Naive B cell (primary cell): ENCODE measurements around the gene UBL7. TPM values are rescaled to one million over a fixed set of nuclear protein-coding genes. Genes with fewer than 3 reads are reported as not detected.
A peak's percentile ranks its signal among the peaks of the same experiment; 100 is the strongest.
"Not testable (repeated sequence)": the region's sequence is repeated elsewhere in the genome, so short reads cannot be mapped to it uniquely, and the experiment has no call there.

Source experiments
- ATAC-seq, 2 donors: fragments of 150-1000 bp; cut with Tn5 transposase; 2 replicates each; pipeline ENCODE4 v1.10.0; 2021; ENCODE audit warnings: low read depth in 2 of 2, mild to moderate bottlenecking in 2 of 2, moderate library complexity in 2 of 2
- DNase-seq: peaks from one replicate; pipeline ENCODE4 v3.0.0; 2022
- H3K27ac Mint-ChIP-seq, 6 donors: one replicate each; pipeline ENCODE4 v1.8.0; 2020 to 2022; ENCODE audit warnings: mild to moderate bottlenecking in 6 of 6, mixed read lengths in 6 of 6, moderate library complexity in 5 of 6, inconsistent platforms in 2 of 6
- H3K27me3 Mint-ChIP-seq, 3 donors: one replicate each; pipeline ENCODE4 v1.8.0; 2021 to 2022; ENCODE audit warnings: mixed read lengths in 3 of 3, mild to moderate bottlenecking in 1 of 3
- H3K36me3 Mint-ChIP-seq, 2 donors: one replicate each; pipeline ENCODE4 v1.8.0; 2020 to 2022; ENCODE audit warnings: mixed read lengths in 2 of 2, inconsistent platforms in 1 of 2, mild to moderate bottlenecking in 1 of 2
- H3K4me1 Mint-ChIP-seq, 3 donors: one replicate each; pipeline ENCODE4 v1.8.0; 2020 to 2022; ENCODE audit warnings: mixed read lengths in 3 of 3, inconsistent platforms in 1 of 3, mild to moderate bottlenecking in 1 of 3, moderate library complexity in 1 of 3
- H3K4me3 Mint-ChIP-seq, 8 donors: one replicate each; pipeline ENCODE4 v1.8.0; 2020 to 2022; ENCODE audit warnings: mild to moderate bottlenecking in 8 of 8, mixed read lengths in 8 of 8, moderate library complexity in 8 of 8, inconsistent platforms in 2 of 8
- H3K9me3 Mint-ChIP-seq, 7 donors: one replicate each; pipeline ENCODE4 v1.8.0; 2020 to 2022; ENCODE audit warnings: mixed read lengths in 7 of 7, mild to moderate bottlenecking in 5 of 7, inconsistent platforms in 2 of 7, moderate library complexity in 1 of 7
- polyA plus RNA-seq, 6 donors: library from polyadenylated mRNA; unstranded; fragments of 300-500 nt; fragmentation: Illumina TruSeq; gene quantifications; one replicate each; pipeline ENCODE4 v1.2.3, GENCODE V29; 2021; ENCODE audit warnings: low read depth in 6 of 6

UBL7 gene
- polyA plus RNA-seq, 6 donors from 2014 or later, result 113 to 143 (median 134) TPM

- Mint-ChIP-seq H3K9me3 (no peaks in the 10 kb centered on the region), H3K4me1 (peaks cover 11 to 14% (median 13%) of the 10 kb centered on the region in 3 donors), H3K36me3 (peaks cover 0 to 7% of the 10 kb centered on the region in 2 donors), H3K4me3 (no peak overlapping the region), H3K27me3 (no peaks in the 10 kb centered on the region), H3K27ac (no peak overlapping the region)
- ATAC-seq (no peak), DNase-seq (no peak)
These were observed 27.8 kb upstream of the UBL7 start for GRCh38 chr15:74488776-74489175.

- Mint-ChIP-seq H3K27me3 (no peaks in the 10 kb centered on the region), H3K9me3 (no peaks in the 10 kb centered on the region)
- no peak for ATAC-seq
These were observed 21.7 kb upstream of the UBL7 start for GRCh38 chr15:74482661-74483060.

DNA sequence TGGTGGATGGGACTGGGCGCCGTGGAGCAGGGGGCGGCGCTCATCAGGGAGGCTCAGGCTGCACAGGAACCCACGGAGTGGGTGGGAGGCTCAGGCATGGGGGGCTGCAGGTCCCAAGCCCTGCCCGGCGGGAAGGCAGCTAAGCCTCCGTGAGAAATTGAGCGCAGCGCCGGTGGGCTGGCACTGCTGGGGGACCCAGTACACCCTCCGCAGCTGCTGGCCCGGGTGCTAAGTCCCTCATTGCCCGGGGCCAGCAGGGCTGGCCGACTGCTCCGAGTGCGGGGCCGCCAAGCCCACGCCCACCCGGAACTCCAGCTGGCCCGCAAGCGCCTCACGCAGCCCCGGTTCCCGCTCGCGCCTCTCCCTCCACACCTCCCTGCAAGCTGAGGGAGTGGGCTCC is 19.4 kb upstream of the UBL7 start:
- H3K36me3 Mint-ChIP-seq, result peaks cover 8 to 25% of the 10 kb centered on the region in 2 donors
- H3K4me3 Mint-ChIP-seq, DNase-seq, H3K4me1 Mint-ChIP-seq, H3K27me3 Mint-ChIP-seq, H3K27ac Mint-ChIP-seq, ATAC-seq, H3K9me3 Mint-ChIP-seq: not testable (repeated sequence)

More at GRCh38 chr15:74482661-74483060, 21.7 kb upstream of the UBL7 start:
- Mint-ChIP-seq H3K4me1 (peaks cover 0 to 6% (median 0%) of the 10 kb centered on the region in 3 donors), H3K4me3 (no peak overlapping the region), H3K27ac (peak overlapping the region in 1 of 6 donors; percentile 41), H3K36me3 (peaks cover 8 to 17% of the 10 kb centered on the region in 2 donors)
- DNase-seq, result no peak

DNA sequence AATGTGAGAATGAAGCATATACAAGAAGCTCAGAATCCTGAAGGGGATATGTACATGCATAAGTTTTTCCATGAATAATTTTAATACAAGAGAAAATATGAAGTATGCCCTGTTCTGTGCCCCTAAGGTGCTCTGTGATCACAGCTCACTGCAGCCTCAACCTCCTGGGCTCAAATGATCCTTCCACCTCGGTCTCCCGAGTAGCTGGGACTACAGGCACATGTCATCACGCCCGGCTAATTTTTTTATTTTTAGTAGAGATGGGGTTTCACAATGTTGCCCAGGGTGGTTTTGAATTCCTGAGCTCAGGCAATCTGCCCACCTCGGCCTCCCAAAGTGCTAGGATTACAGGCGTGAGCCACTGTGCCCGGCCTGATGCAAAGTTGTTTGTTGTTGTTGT is 10.7 kb upstream of the UBL7 start:
- not testable (repeated sequence) for ATAC-seq, H3K4me1 Mint-ChIP-seq, DNase-seq, H3K27me3 Mint-ChIP-seq, H3K9me3 Mint-ChIP-seq, H3K4me3 Mint-ChIP-seq, H3K27ac Mint-ChIP-seq
- H3K36me3 Mint-ChIP-seq, result peaks cover 7 to 20% of the 10 kb centered on the region in 2 donors

DNA sequence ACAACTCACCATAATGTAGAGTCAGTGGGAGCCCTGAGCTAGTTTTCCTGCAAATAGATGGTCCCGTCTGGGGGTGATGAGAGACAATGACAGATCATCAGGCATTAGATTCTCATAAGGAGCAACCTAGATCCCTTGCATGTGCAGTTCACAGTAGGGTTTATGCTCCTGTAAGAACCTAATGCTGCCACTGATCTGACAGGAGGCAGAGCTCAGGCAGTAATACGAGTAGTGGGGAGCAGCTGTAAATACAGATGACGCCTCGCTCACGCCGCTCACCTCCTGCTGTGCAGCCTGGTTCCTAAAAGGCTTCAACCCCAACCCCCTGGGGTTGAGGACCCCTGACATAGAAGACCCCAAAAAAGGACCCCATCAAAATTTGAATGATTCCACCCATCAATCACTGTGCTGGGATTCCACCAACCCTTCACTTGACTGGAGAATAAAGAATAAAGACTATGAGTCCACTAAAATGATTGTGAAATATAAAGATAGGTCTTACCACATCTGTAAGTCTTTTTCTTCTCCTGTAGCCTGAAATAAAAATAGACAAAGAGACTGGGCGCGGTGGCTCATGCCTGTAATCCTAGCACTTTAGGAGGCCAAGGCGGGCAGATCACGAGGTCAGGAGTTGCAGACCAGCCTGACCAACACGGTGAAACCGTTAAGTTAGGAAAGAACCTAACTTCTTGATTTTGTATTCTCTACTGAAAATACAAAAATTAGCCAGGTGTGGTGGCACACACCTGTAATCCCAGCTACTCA is 9.9 kb upstream of the UBL7 start:
- H3K27ac Mint-ChIP-seq, result peak overlapping the region in 2 of 6 donors; percentile 29 to 41
- no peak for ATAC-seq

DNA sequence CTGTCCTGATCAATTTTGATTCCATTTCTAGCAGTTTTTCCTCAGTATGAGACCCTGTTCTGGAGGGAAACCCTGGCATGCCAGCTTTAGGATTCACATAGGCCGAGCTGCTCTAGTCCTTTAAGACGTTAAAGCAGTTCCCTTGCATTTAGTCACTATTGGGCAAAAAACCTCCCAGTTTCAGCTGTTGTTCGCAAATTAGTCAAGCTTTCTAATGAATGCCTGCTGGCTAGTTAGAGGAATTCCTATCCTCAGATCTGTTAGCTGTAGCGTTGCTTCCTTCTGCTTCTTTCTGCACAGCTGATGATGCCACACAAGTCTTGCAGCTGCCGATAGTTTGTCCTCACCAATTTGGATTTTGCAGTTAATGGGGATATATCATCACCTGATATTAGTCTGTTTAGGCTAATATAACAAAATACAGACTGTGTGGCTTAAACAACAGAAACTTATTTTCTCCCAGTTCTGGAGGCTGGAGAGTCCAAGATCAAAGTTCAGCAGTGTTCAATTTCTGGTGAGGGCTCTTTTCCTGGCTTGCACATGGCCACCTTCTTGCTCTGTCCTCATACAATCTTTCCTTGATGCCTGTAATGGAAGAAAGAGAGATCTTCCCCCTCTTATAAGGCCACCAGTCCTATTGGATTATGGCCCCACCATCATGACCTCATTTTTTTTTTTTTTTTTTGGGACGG is 7.5 kb upstream of the UBL7 start:
- no peaks in the 10 kb centered on the region for H3K27me3 Mint-ChIP-seq
- ATAC-seq (no peak), DNase-seq (no peak)
- peak overlapping the region in 1 of 6 donors; percentile 24 for H3K27ac Mint-ChIP-seq
- H3K9me3 Mint-ChIP-seq, result peaks cover 0 to 2% (median 0%) of the 10 kb centered on the region in 7 donors
- peaks cover 7 to 9% of the 10 kb centered on the region in 2 donors for H3K36me3 Mint-ChIP-seq
- H3K4me1 Mint-ChIP-seq, result peaks cover 13 to 20% (median 16%) of the 10 kb centered on the region in 3 donors
- no peak overlapping the region for H3K4me3 Mint-ChIP-seq

More for the DNA sequence above, 9.9 kb upstream of the UBL7 start:
- Mint-ChIP-seq H3K27me3 (no peaks in the 10 kb centered on the region), H3K4me3 (no peak overlapping the region), H3K36me3 (peaks cover 7 to 12% of the 10 kb centered on the region in 2 donors), H3K4me1 (peaks cover 0 to 4% (median 0%) of the 10 kb centered on the region in 3 donors), H3K9me3 (no peaks in the 10 kb centered on the region)
- DNase-seq, result no peak

GRCh38 chr15:74466570-74466969 is 5.6 kb upstream of the UBL7 start:
- no peaks in the 10 kb centered on the region for H3K27me3 Mint-ChIP-seq
- DNase-seq (no peak), ATAC-seq (no peak)
- H3K36me3 Mint-ChIP-seq, result peaks cover 6 to 7% of the 10 kb centered on the region in 2 donors
- peaks cover 28 to 38% (median 34%) of the 10 kb centered on the region in 3 donors for H3K4me1 Mint-ChIP-seq
- peaks cover 0 to 2% (median 0%) of the 10 kb centered on the region in 7 donors for H3K9me3 Mint-ChIP-seq
- H3K27ac Mint-ChIP-seq, result no peak overlapping the region
- no peak overlapping the region for H3K4me3 Mint-ChIP-seq

DNA sequence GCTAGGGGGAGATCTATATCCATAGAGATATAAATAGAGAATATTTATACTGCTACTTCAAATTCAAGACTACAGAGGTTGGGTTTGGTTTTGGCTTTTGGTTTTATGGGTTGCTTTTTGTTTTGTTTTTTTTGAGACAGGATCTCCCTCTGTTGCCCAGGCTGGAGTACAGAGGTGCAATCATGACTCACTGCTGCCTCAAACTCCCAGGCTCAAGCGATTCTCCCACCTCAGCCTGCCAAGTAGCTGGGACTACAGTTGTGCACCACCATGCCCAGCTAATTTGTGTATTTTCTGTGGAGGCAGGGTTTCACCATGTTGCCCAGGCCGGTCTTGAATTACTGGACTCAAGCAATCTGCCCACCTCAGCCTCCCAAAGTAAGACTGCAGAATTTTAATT is 3.9 kb upstream of the UBL7 start:
- Mint-ChIP-seq H3K27me3 (no peaks in the 10 kb centered on the region), H3K4me3 (peak overlapping the region in 2 of 8 donors; percentile 20 to 67), H3K9me3 (peaks cover 0 to 2% (median 0%) of the 10 kb centered on the region in 7 donors), H3K36me3 (peaks cover 1 to 7% of the 10 kb centered on the region in 2 donors), H3K27ac (peak overlapping the region in 2 of 6 donors; percentile 61 to 70), H3K4me1 (peaks cover 35 to 49% (median 45%) of the 10 kb centered on the region in 3 donors)
- no peak for ATAC-seq
- no peak for DNase-seq

DNA sequence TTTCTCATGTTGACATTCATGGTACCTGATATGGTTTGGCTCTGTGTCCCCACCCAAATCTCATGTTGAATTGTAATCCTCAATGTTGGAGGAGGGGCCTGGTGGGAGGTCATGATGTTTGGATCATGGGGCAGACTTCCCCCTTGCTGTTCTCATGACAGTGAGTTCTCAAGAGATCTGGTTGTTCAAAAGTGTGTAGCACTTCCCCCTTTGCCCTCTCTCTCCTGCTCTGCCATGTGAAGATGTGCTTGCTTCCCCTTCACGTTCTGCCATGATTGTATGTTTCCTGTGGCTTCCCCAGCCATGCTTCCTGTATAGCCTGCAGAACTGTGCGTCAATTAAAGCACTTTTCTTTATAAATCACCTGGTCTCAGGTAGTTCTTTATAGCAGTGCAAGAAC is 3.3 kb upstream of the UBL7 start:
- no peaks in the 10 kb centered on the region for H3K27me3 Mint-ChIP-seq
- peak; percentile 53 for DNase-seq
- peak; percentile 9 to 29 for ATAC-seq
- peaks cover 0 to 2% (median 0%) of the 10 kb centered on the region in 7 donors for H3K9me3 Mint-ChIP-seq
- H3K4me3 Mint-ChIP-seq, result peak overlapping the region; percentile 3 to 82 (median 66)
- peaks cover 35 to 49% (median 47%) of the 10 kb centered on the region in 3 donors for H3K4me1 Mint-ChIP-seq
- H3K27ac Mint-ChIP-seq, result peak overlapping the region; percentile 61 to 96 (median 92)
- peaks cover 0 to 7% of the 10 kb centered on the region in 2 donors for H3K36me3 Mint-ChIP-seq

DNA sequence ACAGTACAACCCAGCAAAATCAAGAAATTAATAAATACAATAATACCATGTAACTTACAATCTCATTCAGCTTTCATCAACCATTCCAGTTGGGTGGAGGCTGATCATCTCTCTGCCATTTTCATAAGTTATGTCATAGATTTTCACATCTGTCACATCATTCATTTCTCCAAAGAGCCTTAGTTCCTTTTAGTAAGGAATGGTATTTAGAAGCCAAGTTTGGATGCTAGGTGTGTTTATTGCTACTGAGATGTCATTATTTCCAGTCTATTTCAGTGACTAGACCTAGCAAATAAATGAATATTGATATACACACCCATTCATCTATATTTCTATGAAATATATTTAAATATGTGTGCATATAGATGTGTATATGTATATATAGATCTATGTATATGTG is 2.7 kb upstream of the UBL7 start:
- peaks cover 40 to 53% (median 53%) of the 10 kb centered on the region in 3 donors for H3K4me1 Mint-ChIP-seq
- H3K27ac Mint-ChIP-seq, result peak overlapping the region in 2 of 6 donors; percentile 1 to 61
- H3K36me3 Mint-ChIP-seq, result peaks cover 4 to 12% of the 10 kb centered on the region in 2 donors

GRCh38 chr15:74461847-74462511 is 1.0 kb upstream of the UBL7 start:
- Mint-ChIP-seq H3K36me3 (peaks cover 8 to 16% of the 10 kb centered on the region in 2 donors), H3K27ac (peak overlapping the region; percentile 87 to 98 (median 95)), H3K4me3 (peak overlapping the region; percentile 76 to 97 (median 92)), H3K9me3 (peaks cover 0 to 2% (median 0%) of the 10 kb centered on the region in 7 donors), H3K27me3 (no peaks in the 10 kb centered on the region), H3K4me1 (peaks cover 40 to 56% (median 54%) of the 10 kb centered on the region in 3 donors)
- DNase-seq (no peak), ATAC-seq (no peak)

More for the DNA sequence above, 2.7 kb upstream of the UBL7 start:
- DNase-seq (no peak), ATAC-seq (no peak)
- Mint-ChIP-seq H3K27me3 (no peaks in the 10 kb centered on the region), H3K4me3 (peak overlapping the region in 3 of 8 donors; percentile 13 to 80 (median 37)), H3K9me3 (peaks cover 0 to 2% (median 0%) of the 10 kb centered on the region in 7 donors)

DNA sequence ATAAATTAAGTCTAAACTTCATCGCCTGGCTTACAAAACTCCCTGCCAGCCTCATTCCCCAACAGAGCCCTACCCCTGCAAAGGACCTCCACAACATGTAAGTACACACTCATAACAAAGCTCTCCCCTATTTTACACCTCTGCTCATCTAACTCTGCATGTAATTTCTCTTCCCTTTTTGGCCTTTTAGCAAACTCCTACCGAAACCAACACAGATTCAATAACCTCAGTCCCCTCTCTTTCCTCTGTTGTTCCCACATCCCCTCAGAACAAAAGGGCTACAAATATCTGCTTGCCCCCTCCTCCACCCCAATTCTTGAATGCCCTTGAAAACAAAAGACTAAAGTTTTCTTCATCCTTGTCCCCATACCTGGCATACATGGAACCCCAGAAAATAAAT is 662 bp downstream of the UBL7 start:
- DNase-seq, result peak; percentile 30
- H3K4me1 Mint-ChIP-seq, result peaks cover 40 to 59% (median 50%) of the 10 kb centered on the region in 3 donors
- H3K4me3 Mint-ChIP-seq, result peak overlapping the region; percentile 76 to 97 (median 92)
- peak overlapping the region; percentile 81 to 98 (median 95) for H3K27ac Mint-ChIP-seq
- peaks cover 0 to 2% (median 0%) of the 10 kb centered on the region in 7 donors for H3K9me3 Mint-ChIP-seq
- no peaks in the 10 kb centered on the region for H3K27me3 Mint-ChIP-seq
- peaks cover 8 to 16% of the 10 kb centered on the region in 2 donors for H3K36me3 Mint-ChIP-seq
- ATAC-seq, result peak; percentile 20 to 39

DNA sequence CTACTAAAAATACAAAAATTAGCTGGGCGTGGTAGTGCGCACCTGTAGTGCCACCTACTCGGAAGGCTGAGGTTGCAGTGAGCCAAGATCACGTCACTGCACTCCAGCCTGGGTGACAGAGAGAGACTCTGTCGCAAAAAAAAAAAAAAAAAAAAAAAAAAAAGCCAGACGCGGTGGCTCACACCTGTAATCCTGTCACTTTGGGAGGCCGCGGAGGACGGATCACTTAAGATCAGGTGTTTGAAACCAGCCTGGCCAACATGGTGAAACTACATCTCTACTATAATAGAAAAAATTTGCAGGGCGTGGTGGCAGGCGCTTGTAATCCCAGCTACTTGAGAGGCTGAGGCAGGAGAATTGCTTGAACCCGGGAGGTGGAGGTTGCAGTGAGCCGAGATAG is 1.2 kb downstream of the UBL7 start:
- not testable (repeated sequence) for DNase-seq, ATAC-seq, H3K27me3 Mint-ChIP-seq, H3K9me3 Mint-ChIP-seq
- Mint-ChIP-seq H3K4me3 (peak overlapping the region in 6 of 8 donors; percentile 76 to 97 (median 92)), H3K4me1 (peaks cover 40 to 57% (median 45%) of the 10 kb centered on the region in 3 donors), H3K36me3 (peaks cover 8 to 16% of the 10 kb centered on the region in 2 donors), H3K27ac (peak overlapping the region in 5 of 6 donors; percentile 35 to 98 (median 87))
